Measurements from ENCODE around the gene TMEM178B.
"Not testable (repeated sequence)": the region's sequence is repeated elsewhere in the genome, so short reads cannot be mapped to it uniquely, and the experiment has no call there.

TMEM178B gene

GRCh38 chr7:141402277-141402996, 328.6 kb downstream of the TMEM178B start:
- DNase-seq = no peak

- not testable (repeated sequence) for DNase-seq
Measured at GRCh38 chr7:141403846-141404245, 330.0 kb downstream of the TMEM178B start.

GRCh38 chr7:141406347-141406746, 332.5 kb downstream of the TMEM178B start:
- DNase-seq = no peak

GRCh38 chr7:141407893-141408292, 334.0 kb downstream of the TMEM178B start:
- no peak for DNase-seq

GRCh38 chr7:141408440-141408839, 334.6 kb downstream of the TMEM178B start:
- DNase-seq = no peak

GRCh38 chr7:141409219-141409618, 335.4 kb downstream of the TMEM178B start:
- DNase-seq = no peak

- DNase-seq = no peak
Measured at GRCh38 chr7:141409801-141410329, 336.0 kb downstream of the TMEM178B start.

GRCh38 chr7:141410353-141411000, 336.6 kb downstream of the TMEM178B start:
- DNase-seq = no peak

- DNase-seq = no peak
Measured at GRCh38 chr7:141411133-141411532, 337.3 kb downstream of the TMEM178B start.

- no peak for DNase-seq
Measured at GRCh38 chr7:141415999-141416398, 342.1 kb downstream of the TMEM178B start.

GRCh38 chr7:141416650-141417270, 342.9 kb downstream of the TMEM178B start:
- DNase-seq = no peak

- no peak for DNase-seq
Measured at GRCh38 chr7:141417506-141417905, 343.6 kb downstream of the TMEM178B start.

GRCh38 chr7:141418066-141418465, 344.2 kb downstream of the TMEM178B start:
- no peak for DNase-seq

- DNase-seq = no peak
Measured at GRCh38 chr7:141421306-141421705, 347.4 kb downstream of the TMEM178B start.

- DNase-seq = no peak
Measured at GRCh38 chr7:141427134-141427533, 353.3 kb downstream of the TMEM178B start.

GRCh38 chr7:141430455-141431139, 356.7 kb downstream of the TMEM178B start:
- DNase-seq = no peak

GRCh38 chr7:141431140-141431479, 357.2 kb downstream of the TMEM178B start:
- no peak for DNase-seq

- DNase-seq = no peak
Measured at GRCh38 chr7:141431711-141432110, 357.8 kb downstream of the TMEM178B start.

GRCh38 chr7:141433698-141434097, 359.8 kb downstream of the TMEM178B start:
- DNase-seq = no peak

GRCh38 chr7:141436139-141436538, 362.3 kb downstream of the TMEM178B start:
- no peak for DNase-seq

- no peak for DNase-seq
Measured at GRCh38 chr7:141436575-141437075, 362.8 kb downstream of the TMEM178B start.

- no peak for DNase-seq
Measured at GRCh38 chr7:141439164-141439563, 365.3 kb downstream of the TMEM178B start.

GRCh38 chr7:141439776-141440175, 365.9 kb downstream of the TMEM178B start:
- no peak for DNase-seq
